Occipital lobe (tissue), 2 donors: Measurements from ENCODE around the gene PIANP. TPM values are rescaled to one million over a fixed set of nuclear protein-coding genes. Genes with fewer than 3 reads are reported as not detected.
"Not testable (repeated sequence)": the region's sequence is repeated elsewhere in the genome, so short reads cannot be mapped to it uniquely, and the experiment has no call there.

Source experiments
- DNase-seq: peaks from one replicate; lab custom pipeline; 2025; lab: John Stamatoyannopoulos, UW
- total RNA-seq: library from RNA; depleted of rRNA; stranded (reverse); fragments of >200 nt; gene quantifications from one replicate; pipeline ENCODE4 v1.2.3, GENCODE V29; 2014

PIANP gene
- total RNA-seq: 1.2 TPM

GRCh38 chr12:6700646-6701051 lies at the start of gene PIANP:
Gene PIANP, minus strand, starts transcription at chr12:6700815. Its CDS starts 2,754 bp downstream, at chr12:6698061.
- peak; percentile 47 for DNase-seq

DNA sequence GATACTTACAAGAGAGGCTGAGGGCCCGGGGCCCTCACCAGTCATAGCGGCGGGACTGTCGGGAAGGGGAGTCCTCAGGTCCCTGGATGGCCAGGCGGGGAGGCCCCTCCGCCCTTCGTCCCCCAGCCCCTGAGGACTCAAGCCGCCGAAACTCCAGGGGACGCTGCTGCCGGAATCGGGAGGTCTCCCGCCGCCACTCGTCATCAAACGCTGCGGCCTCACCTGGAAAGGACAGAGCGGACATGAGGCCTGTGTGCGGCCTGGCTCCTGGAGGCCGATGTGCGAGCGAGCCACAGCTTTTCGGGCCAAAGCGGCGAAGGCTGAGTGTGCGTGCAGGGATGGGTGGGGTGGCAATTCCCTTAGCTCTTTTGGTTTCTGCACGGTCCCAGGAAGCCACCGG lies 48.1 kb upstream of the PIANP start:
- DNase-seq: no peak

GRCh38 chr12:6747216-6747615 lies 46.6 kb upstream of the PIANP start:
- no peak for DNase-seq

DNA sequence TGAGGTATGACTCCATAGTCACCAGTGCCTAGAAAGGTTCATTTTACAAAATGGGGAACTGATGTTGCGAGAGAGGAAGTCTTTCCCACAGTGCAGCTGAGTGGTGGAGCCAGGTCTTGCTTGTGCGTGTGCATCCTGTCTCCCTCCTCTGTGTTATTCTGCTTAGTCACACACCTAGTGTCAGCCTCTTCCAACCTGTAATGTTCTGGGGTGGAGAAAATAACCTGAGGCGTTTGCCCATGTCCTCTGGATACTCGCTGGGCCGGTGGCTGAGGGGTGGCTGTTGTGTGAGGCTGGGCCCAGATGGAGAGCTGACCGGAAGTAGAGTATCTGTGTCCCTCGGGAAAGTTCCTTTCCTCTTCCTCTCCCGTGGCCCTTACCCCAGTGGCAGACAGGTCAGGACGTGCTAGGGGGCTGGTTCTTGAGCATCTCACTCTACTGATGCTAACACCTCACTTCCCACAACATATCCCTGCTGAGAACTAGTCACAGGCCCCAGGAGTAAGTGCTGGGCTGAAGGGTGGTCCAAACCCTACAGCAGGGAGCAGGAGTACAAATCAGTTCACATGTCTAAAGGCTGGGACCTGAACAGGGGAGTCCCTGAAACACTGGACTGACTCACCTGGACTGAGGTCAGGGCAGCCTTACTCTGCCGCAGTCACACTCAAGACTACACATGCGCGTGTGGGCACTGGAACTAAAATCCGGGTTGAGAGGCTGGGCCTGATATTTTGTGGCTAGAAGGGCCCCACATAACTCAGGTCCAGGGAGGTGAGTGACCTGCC lies 45.3 kb upstream of the PIANP start:
- DNase-seq: no peak

GRCh38 chr12:6743300-6743699 lies 42.7 kb upstream of the PIANP start:
- DNase-seq: not testable (repeated sequence)

DNA sequence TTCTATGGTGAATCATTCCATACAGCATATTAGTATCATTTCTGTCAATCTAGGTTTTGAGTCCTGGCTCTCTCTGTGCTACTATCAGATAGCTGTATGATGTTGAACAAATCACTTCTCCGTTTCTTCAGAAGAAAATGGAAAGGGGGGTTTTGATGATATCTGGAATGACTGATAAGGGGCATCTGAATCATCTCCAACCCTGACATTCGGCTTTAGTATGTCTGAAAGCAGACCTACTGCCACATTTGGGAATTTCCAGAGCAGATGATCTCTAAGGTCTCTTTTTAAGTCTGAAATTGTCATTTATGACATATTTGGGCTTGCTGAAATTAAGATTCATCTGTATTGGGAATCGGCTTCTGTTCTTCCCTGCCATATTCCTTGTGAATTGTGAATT lies 42.2 kb upstream of the PIANP start:
- DNase-seq: no peak

- not testable (repeated sequence) for DNase-seq
Measured at GRCh38 chr12:6742080-6742479, 41.5 kb upstream of the PIANP start.

DNA sequence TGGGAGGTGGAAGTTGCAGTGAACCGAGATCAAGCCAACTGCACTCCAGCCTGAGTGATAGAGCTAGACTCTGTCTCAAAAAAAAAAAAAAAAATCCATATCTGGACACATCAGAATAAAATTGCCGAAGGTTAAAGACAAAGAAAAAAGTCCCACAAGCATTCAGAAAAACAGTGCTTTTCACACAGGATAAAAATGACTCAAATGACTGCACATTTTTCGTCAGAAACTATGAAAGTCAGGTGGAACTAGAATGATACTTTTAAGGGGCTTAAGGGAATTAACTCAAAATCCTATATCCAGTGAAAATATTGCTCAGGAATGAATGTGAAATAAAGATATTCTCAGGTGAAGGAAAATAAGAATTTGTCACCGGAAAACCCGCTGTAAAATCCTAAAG lies 36.1 kb upstream of the PIANP start:
- DNase-seq: no peak

DNA sequence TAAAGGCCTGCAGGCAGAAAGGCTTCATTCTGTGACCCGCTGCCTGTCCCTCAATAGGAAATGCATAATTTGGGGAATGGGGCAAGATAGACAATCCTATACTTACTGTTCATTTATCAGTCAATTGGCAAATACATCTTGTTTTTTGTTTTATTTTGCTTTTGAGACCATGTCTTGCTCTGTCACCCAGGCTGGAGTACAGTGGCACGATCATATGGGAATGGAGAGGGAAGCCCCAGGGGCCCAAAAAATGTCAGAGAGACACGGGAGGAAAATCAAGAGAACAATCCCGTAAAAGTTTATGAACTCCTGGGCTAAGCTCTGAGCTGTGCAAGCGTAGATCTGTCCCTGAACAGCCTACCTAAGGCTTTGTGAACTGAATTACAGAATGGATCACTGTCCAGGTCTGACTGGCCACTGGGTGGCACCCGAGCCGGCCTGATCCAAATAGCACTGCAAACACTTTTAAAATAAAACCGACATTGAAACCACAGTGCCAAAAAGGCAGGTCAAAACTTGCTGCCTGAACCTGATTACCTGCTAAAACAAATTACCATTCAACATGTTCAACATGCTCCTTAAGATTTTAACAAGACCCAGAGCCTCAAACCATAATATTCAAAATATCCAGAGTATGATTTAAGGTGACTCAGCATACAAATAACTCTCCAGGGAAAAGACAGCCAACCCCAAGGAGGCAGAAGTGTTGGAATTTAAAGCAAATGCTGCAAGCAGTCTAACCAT lies 35.0 kb upstream of the PIANP start:
- DNase-seq: peak; percentile 50

GRCh38 chr12:6734506-6735387 lies 34.1 kb upstream of the PIANP start:
- no peak for DNase-seq

GRCh38 chr12:6730169-6730568 lies 29.6 kb upstream of the PIANP start:
- DNase-seq: no peak

DNA sequence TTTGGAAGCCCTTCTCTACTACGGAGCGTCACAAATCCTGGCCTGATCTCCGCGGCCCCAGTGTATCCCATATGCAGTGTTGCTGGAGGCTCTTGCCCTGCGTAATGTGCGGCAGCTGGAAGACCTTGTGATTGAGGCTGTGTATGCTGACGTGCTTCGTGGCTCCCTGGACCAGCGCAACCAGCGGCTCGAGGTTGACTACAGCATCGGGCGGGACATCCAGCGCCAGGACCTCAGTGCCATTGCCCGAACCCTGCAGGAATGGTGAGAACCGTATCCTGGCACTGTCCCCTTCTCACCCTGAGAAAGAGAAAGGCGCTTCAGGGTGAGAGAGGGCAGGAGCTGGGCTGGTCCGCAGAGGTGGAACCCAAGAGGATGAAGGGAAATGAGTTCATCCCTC lies 28.6 kb upstream of the PIANP start:
- no peak for DNase-seq

DNA sequence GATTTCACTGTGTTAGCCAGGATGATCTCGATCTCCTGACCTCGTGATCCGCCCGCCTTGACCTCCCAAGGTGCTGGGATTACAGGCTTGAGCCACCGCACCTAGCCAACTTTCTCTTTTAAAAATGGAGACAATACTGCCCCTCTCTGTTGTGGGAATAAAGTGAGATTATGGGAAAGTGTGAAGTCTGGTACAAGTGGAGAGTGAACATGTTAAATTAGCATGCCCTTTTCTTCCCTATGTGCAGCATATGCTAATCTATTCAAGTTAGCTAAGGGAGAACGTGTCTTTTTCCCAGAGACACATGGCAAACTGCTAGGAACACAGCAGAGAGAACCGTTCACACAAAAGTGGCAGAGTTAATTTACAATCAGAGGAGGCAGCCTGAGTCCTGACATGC lies 24.7 kb upstream of the PIANP start:
- no peak for DNase-seq

DNA sequence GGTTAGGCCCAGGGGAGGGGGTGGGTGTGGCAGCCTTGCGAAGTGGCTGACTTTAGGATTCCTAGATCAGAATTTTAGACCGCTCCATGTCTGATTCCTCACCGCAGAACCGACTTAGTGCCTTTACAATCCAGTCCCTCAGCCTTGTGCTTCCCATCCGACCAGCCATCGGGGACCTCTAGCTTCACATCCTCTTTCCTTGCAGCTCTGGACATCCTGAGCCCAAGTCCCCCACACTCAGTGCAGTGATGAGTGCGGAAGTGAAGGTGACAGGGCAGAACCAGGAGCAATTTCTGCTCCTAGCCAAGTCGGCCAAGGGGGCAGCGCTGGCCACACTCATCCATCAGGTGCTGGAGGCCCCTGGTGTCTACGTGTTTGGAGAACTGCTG lies 23.8 kb upstream of the PIANP start:
- no peak for DNase-seq

GRCh38 chr12:6723607-6724408 lies 23.2 kb upstream of the PIANP start, which contains the start of gene COPS7A:
Gene COPS7A, plus strand, starts transcription at chr12:6724046. Its CDS starts 611 bp downstream, at chr12:6724657.
- DNase-seq: peak; percentile 98

DNA sequence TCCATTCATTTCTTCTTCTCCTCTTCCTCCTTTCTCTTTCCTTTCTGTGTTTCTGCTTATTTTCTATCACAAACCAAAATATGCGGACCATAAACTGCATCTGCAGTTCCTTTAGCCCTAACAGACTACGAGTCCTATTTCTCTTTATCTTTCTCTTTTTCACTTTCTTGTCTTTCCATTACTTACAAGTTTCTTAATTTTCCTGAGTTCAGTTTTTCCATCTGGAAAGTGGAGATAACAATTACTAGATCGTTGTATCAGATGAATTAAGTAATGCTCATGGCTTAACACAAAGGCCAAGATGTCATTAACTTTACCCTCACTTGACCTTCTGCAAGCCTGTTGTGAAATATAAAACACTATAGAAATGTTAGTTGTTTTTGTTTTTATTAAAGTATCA lies 22.2 kb upstream of the PIANP start:
- no peak for DNase-seq

- DNase-seq: no peak
Measured at GRCh38 chr12:6716874-6717437, 16.3 kb upstream of the PIANP start.

- not testable (repeated sequence) for DNase-seq
Measured at GRCh38 chr12:6716031-6716873, 15.6 kb upstream of the PIANP start.

GRCh38 chr12:6708960-6709394 lies 8.4 kb upstream of the PIANP start:
- DNase-seq: no peak

DNA sequence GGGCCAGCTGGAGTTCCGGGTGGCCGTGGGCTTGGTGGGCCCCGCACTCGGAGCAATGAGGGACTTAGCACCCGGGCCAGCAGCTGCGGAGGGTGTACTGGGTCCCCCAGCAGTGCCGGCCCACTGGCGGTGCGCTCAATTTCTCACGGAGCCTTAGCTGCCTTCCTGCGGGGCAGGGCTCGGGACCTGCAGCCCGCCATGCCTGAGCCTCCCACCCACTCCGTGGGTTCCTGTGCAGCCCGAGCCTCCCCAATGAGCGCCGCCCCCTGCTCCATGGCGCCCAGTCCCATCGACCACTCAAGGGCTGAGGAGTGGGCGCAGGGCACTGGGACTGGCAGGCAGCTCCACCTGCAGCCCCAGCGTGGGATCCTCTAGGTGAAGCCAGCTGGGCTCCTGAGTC lies 7.7 kb upstream of the PIANP start:
- DNase-seq: not testable (repeated sequence)
